IPS-20b (cell line): Measurements from ENCODE around the gene EEF1AKMT1.

Source experiments
- H3K27ac ChIP-seq: one replicate; pipeline ENCODE4 v1.5.1; 2013; ENCODE audit warnings: low read length
- H3K27me3 ChIP-seq: 2 replicates; pipeline ENCODE4 v1.6.1; 2013; ENCODE audit warnings: mild to moderate bottlenecking, low read length, inconsistent platforms; ENCODE audit not compliant: insufficient read depth
- H3K36me3 ChIP-seq: 2 replicates; pipeline ENCODE4 v1.6.1; 2013; ENCODE audit warnings: low read depth, mild to moderate bottlenecking, inconsistent platforms, low read length, moderate library complexity; ENCODE audit not compliant: insufficient read depth
- H3K4me1 ChIP-seq: 2 replicates; pipeline ENCODE4 v1.6.1; 2013; ENCODE audit warnings: mild to moderate bottlenecking, control low read depth, inconsistent platforms, low read length, moderate library complexity; ENCODE audit not compliant: insufficient read depth
- H3K4me3 ChIP-seq: 2 replicates; pipeline ENCODE4 v1.5.1; 2013; ENCODE audit warnings: mild to moderate bottlenecking, low read length, inconsistent platforms
- H3K9ac ChIP-seq: 2 replicates; pipeline ENCODE4 v1.6.1; 2013; ENCODE audit warnings: low read depth, mild to moderate bottlenecking, inconsistent platforms, low read length, moderate library complexity
- H3K9me3 ChIP-seq: 2 replicates; pipeline ENCODE4 v1.6.1; 2013; ENCODE audit warnings: mild to moderate bottlenecking, low read depth, low read length, inconsistent platforms; ENCODE audit not compliant: insufficient read depth

EEF1AKMT1 gene

DNA sequence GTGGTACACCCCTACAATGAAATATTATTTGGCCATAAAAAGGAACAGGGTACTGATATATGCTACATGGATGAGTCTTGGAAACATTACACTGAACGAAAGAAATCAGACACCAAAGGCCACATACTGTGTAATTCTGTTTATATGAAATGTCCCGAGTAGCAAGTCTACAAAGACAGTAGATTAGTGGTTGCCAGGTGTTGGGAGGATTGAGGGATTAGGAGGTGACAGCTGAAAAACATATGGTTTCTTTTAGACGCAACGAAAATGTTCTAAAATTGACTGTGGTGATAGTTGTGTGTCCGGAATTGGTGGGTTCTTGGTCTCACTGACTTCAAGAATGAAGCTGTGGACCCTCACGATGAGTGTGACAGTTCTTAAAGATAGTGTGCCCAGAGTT lies 35.1 kb downstream of the EEF1AKMT1 start:
- Histone ChIP-seq H3K36me3 (no peaks in the 10 kb centered on the region), H3K27me3 (no peaks in the 10 kb centered on the region)

DNA sequence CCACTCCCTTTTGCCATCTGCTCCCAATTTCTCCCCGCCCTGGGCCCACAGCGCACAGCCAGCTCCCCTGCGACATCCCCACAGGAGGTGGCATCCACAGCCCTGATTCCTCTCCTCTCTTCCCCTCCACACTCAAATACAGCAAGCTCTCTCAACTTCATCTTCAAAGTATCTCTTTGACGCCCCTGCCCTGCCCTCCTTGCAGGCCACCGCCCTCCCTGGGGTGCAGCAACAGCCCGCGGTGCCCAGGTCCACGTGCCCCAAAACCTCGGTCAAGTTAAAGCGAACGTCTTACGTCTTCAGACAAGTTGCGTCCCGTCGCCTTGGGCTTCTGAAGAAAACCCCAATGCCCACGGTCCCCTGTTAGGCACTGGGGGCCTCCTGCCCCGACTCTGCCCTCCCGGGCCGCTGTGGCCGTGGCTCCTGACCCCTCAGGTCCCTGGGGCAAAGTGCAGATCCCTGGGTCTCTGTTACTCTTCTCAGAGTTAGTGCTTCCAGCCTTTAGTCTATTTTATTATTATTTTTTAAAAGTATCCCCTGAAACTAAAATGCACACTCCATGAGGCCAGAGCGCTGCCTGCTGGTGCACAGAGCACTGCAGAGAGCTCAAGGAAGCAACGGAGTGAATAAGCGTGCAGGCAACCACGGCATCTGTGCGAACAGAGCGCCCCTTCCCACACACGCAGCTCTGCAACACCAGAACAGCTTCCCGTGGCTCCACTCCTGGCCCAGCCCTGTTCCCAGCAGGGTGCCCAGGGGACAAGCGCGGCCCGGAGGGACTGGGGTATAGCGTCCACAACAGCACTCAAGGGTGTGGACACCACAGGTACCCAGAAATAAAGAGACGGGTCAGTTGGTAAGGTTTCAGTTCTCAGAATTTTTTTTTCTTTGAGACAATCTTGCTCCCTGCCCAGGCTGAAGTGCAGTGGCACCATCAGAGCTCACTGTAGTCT lies 43.9 kb downstream of the EEF1AKMT1 start:
- Histone ChIP-seq H3K9me3 (no peaks in the 10 kb centered on the region), H3K9ac (no peak overlapping the region), H3K27ac (no peak overlapping the region), H3K4me3 (no peak overlapping the region), H3K4me1 (no peaks in the 10 kb centered on the region), H3K27me3 (no peaks in the 10 kb centered on the region), H3K36me3 (no peaks in the 10 kb centered on the region)

More for the DNA sequence above, 35.1 kb downstream of the EEF1AKMT1 start:
- H3K9me3 ChIP-seq: no peaks in the 10 kb centered on the region
- H3K27ac ChIP-seq: no peak overlapping the region
- H3K9ac ChIP-seq: no peak overlapping the region
- no peaks in the 10 kb centered on the region for H3K4me1 ChIP-seq
- H3K4me3 ChIP-seq: no peak overlapping the region

- Histone ChIP-seq H3K27me3 (no peaks in the 10 kb centered on the region; the same call in 1 of the 2 replicates), H3K4me3 (no peak overlapping the region), H3K36me3 (no peaks in the 10 kb centered on the region), H3K9me3 (no peaks in the 10 kb centered on the region), H3K9ac (no peak overlapping the region), H3K27ac (no peak overlapping the region), H3K4me1 (no peaks in the 10 kb centered on the region)
Measured at GRCh38 chr13:20728579-20729311, 45.0 kb downstream of the EEF1AKMT1 start.

DNA sequence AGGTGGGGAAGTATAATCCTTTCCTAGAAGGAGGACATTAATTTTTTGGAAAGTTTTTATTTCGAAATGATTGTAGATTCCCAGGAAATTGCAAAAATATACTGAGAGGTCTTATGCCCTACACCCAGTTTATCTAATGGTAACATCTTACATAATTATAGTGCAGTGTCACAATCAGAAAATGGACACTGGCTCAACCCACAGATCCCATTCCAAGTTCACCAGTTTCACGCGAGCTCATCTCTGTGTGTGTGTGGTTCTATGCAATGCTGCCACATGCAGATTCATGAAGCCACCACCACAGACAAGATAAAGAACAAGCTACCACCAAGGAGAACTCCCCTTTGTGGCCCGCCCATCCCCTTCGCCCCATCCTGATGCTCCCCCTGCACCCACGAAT lies 45.9 kb downstream of the EEF1AKMT1 start:
- Histone ChIP-seq H3K9ac (no peak overlapping the region), H3K4me1 (no peaks in the 10 kb centered on the region), H3K36me3 (no peaks in the 10 kb centered on the region), H3K4me3 (no peak overlapping the region), H3K9me3 (no peaks in the 10 kb centered on the region), H3K27me3 (peaks cover 6% of the 10 kb centered on the region), H3K27ac (no peak overlapping the region)

- H3K27me3 ChIP-seq: peaks cover 42% of the 10 kb centered on the region
- H3K4me3 ChIP-seq: peak overlapping the region; percentile 70
- no peaks in the 10 kb centered on the region for H3K4me1 ChIP-seq
- no peaks in the 10 kb centered on the region for H3K36me3 ChIP-seq
- no peak overlapping the region for H3K27ac ChIP-seq
- H3K9ac ChIP-seq: peak overlapping the region; percentile 41; the same call in 1 of the 2 replicates
- no peaks in the 10 kb centered on the region for H3K9me3 ChIP-seq
Measured at GRCh38 chr13:20721454-20722357, 52.1 kb downstream of the EEF1AKMT1 start.

- no peak overlapping the region for H3K27ac ChIP-seq
- H3K9me3 ChIP-seq: no peaks in the 10 kb centered on the region
- no peak overlapping the region for H3K9ac ChIP-seq
- H3K27me3 ChIP-seq: peaks cover 47% of the 10 kb centered on the region
- no peaks in the 10 kb centered on the region for H3K4me1 ChIP-seq
- H3K36me3 ChIP-seq: no peaks in the 10 kb centered on the region
- peak overlapping the region; percentile 70; the same call in 1 of the 2 replicates for H3K4me3 ChIP-seq
Measured at GRCh38 chr13:20721058-20721453, 52.7 kb downstream of the EEF1AKMT1 start.

DNA sequence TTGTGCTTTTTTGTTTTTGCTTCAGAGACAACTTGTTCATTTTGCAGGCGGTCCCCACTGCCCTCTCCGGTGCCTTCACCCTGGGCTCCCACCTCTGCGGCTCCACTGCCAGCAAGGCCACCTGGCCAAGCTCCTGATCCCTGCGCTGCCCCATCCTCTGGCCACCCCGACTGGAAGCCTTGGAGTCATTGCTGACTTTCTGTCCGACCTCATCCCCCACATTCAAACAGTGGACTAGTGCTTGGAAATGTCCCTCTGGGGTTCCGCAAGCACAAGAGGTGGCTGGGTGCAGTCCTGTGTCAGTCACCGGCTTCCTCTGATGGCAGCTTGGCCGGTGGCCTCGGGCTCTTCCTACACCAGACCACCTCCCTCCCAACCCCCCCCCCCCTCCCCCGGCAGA lies 53.3 kb downstream of the EEF1AKMT1 start:
- no peak overlapping the region for H3K27ac ChIP-seq
- no peak overlapping the region for H3K9ac ChIP-seq
- no peaks in the 10 kb centered on the region for H3K9me3 ChIP-seq
- H3K4me3 ChIP-seq: no peak overlapping the region
- H3K27me3 ChIP-seq: peaks cover 49% of the 10 kb centered on the region
- H3K4me1 ChIP-seq: no peaks in the 10 kb centered on the region
- no peaks in the 10 kb centered on the region for H3K36me3 ChIP-seq

DNA sequence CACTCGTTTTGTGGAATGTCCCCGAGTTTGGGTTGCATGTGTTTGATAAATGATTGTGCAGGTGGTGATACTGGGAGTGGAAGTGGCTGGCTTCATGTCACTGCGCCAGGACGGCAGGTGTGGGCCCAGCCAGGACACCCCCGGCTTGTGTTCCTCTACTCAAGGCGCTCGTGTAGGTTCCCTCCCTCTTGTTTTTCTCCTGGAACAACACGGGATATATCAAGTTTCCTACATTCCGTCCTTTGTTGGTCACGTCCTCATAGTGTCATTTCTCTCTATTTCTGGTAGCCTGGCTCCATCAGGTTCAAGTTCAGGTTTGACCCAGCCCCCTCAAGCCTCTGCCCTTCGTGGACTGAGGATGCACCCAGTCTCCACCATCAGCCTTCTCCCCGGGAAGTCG lies 54.0 kb downstream of the EEF1AKMT1 start:
- peaks cover 49% of the 10 kb centered on the region for H3K27me3 ChIP-seq
- no peaks in the 10 kb centered on the region for H3K4me1 ChIP-seq
- no peaks in the 10 kb centered on the region for H3K36me3 ChIP-seq
- no peak overlapping the region for H3K9ac ChIP-seq
- no peak overlapping the region for H3K27ac ChIP-seq
- no peak overlapping the region for H3K4me3 ChIP-seq
- no peaks in the 10 kb centered on the region for H3K9me3 ChIP-seq

DNA sequence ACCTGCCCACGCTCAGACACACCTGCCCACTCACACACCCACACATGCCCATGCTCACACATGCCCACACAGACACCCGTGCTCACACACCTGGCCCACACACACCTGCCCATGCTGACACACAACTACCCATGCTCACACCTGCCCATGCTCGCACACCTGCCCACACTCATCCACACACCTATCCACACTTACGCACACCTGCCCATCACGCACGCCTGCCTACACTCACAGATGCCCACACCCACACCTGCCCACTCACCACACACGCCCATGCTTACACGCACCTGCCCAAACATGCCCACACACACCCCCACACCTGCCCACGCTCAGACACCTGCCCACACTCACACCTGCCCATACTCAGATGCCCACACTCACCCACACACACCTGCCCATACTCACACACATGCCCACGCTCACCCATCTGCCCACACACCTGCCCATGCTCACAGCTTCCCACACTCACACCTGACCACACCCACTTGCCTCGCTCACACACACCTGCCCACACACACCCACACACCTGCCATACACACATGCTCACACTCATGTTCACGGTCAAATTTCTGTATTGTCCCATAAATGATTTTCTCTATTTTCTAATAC lies 54.7 kb downstream of the EEF1AKMT1 start:
- no peaks in the 10 kb centered on the region for H3K9me3 ChIP-seq
- H3K4me1 ChIP-seq: no peaks in the 10 kb centered on the region
- peaks cover 49% of the 10 kb centered on the region for H3K27me3 ChIP-seq
- H3K9ac ChIP-seq: no peak overlapping the region
- H3K27ac ChIP-seq: no peak overlapping the region
- no peak overlapping the region for H3K4me3 ChIP-seq
- no peaks in the 10 kb centered on the region for H3K36me3 ChIP-seq

DNA sequence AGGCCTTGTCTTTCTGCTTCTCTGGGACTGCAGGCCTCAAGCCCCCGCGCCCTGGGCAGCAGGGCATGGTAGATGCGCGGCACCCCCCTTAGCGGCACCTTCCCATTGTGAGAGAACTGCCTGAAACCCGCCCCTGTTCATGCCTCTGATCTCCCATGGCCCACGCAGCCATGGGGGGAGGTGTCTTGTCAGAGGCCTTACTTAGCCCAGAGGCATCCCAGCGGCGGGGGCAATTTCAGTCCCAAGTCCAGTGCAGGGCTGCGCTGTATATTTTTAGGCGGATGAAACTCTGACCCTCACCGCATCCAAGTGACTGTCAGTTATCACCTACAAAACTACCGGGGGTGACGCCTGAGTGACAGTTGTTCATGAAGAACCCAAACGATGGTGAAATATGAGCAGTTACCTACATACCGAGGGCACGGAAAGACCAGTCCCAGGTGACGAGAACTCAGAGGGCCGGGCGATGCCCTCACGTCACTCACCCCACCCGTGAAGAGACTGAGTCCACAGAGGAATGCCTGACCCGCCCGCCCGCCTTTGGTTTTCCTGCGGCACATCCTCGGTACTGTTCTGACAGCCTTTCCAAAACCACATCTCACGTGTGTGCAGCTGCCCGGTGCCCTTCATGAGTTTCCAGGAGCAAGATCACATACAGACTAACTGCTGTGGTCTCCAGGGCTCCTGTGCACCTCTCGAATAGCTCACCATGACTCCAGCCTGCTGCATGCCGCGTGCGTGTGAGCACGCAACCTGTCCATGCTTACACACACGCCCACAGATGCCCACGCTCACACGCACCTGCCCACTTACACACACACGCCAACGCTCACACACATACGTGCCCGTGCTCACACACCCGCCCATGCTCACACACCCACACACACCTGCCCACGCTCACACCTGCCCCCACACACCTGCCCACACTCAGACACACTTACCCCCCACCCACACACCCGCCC lies 55.9 kb downstream of the EEF1AKMT1 start:
- no peak overlapping the region for H3K27ac ChIP-seq
- H3K4me3 ChIP-seq: no peak overlapping the region
- H3K9me3 ChIP-seq: no peaks in the 10 kb centered on the region
- H3K4me1 ChIP-seq: peaks cover 7% of the 10 kb centered on the region; the same call in 1 of the 2 replicates
- H3K27me3 ChIP-seq: peaks cover 50% of the 10 kb centered on the region
- no peak overlapping the region for H3K9ac ChIP-seq
- no peaks in the 10 kb centered on the region for H3K36me3 ChIP-seq
